Measurements from ENCODE around the gene UBIAD1. TPM values are rescaled to one million over a fixed set of nuclear protein-coding genes. Genes with fewer than 3 reads are reported as not detected.

Gene UBIAD1
- total and polyA plus RNA-seq, 2 donors (not counting 3 experiments of a cell fraction or from before 2014, with no cell fraction given): 12.7 to 17.8 TPM

- Histone ChIP-seq H3K9me1 (replicated peaks; ENCODE audit: control insufficient read depth, extremely low read depth, insufficient read depth, low read length) (no peaks in the 10 kb centered on the region), H3K9me3 (replicated peaks; ENCODE audit: control insufficient read depth, insufficient read depth, low read length) (no peaks in the 10 kb centered on the region), H3K4me1 (ENCODE audit: control insufficient read depth, extremely low read depth, insufficient read depth, low read length) (no peaks in the 10 kb centered on the region), H3K9ac (replicated peaks; ENCODE audit: extremely low read depth, insufficient read depth, low read length) (no peak overlapping the region), H2AFZ (ENCODE audit: low read depth, low read length) (no peak overlapping the region), H3K36me3 (ENCODE audit: control insufficient read depth in 2 of 2, extremely low read depth in 1 of 2, insufficient read depth in 2 of 2, low read length in 2 of 2) (no peaks in the 10 kb centered on the region), H3K27ac (ENCODE audit: insufficient read depth, low read depth, low read length) (no peak overlapping the region), H3K79me2 (ENCODE audit: control insufficient read depth, insufficient read depth, low read length) (no peaks in the 10 kb centered on the region), H4K20me1 (replicated peaks; ENCODE audit: control insufficient read depth, extremely low read depth, insufficient read depth, low read length) (no peaks in the 10 kb centered on the region), H3K4me2 (ENCODE audit: insufficient read depth, low read length) (no peak overlapping the region), H3K4me3 (replicated peaks in 1 of 3; ENCODE audit: insufficient read depth in 1 of 3, low read depth in 1 of 3, low read length in 3 of 3) (no peak overlapping the region), H3K27me3 (ENCODE audit: control insufficient read depth in 2 of 2, insufficient read depth in 2 of 2, low read length in 2 of 2) (no peaks in the 10 kb centered on the region)
- dilution Hi-C loops (cut with MboI; ENCODE audit: extremely low pct_ligation_motif_present, low sequenced_read_pairs) (no loop called here), intact Hi-C loops (cut with micrococcal nuclease) (no loop called here)
- ChIA-PET CTCF (interaction anchor here (1.1 to 1.4 kb wide), 3 partner anchors 13 to 352 kb away, joined by 3 to 4 read pairs (median 3); no protein-coding TSS in a partner anchor), POLR2A (no interaction called here)
- FAIRE-seq (no peak), DNase-seq (ENCODE audit: low read depth, low spot score) (no peak)
- no TSS peak for BruUV-seq (replicated peaks)
- TF ChIP-seq POLR2A (IDR thresholded peaks at IDR 0.05; ENCODE audit: low read depth, low read length) (no peak), MYC (IDR thresholded peaks at IDR 0.05; ENCODE audit: low read depth, low read length) (no peak), MAX (IDR thresholded peaks at IDR 0.05; ENCODE audit: insufficient read depth, insufficient read length) (no peak), EZH2 (IDR thresholded peaks at IDR 0.05; ENCODE audit: borderline replicate concordance, low read depth, low read length, severe bottlenecking) (no peak), POLR2AphosphoS5 (IDR thresholded peaks at IDR 0.05; ENCODE audit: insufficient read depth, low read depth, low read length) (no peak), GATA2 (IDR thresholded peaks at IDR 0.05; ENCODE audit: insufficient read depth, insufficient read length, low read depth, low read length) (no peak), FOS (IDR thresholded peaks at IDR 0.05; ENCODE audit: borderline replicate concordance, insufficient read depth, low read length) (no peak), JUN (IDR thresholded peaks at IDR 0.05; ENCODE audit: borderline replicate concordance, insufficient read depth, insufficient read length, low read depth) (no peak)
- TF ChIP-seq, protein P1, sequence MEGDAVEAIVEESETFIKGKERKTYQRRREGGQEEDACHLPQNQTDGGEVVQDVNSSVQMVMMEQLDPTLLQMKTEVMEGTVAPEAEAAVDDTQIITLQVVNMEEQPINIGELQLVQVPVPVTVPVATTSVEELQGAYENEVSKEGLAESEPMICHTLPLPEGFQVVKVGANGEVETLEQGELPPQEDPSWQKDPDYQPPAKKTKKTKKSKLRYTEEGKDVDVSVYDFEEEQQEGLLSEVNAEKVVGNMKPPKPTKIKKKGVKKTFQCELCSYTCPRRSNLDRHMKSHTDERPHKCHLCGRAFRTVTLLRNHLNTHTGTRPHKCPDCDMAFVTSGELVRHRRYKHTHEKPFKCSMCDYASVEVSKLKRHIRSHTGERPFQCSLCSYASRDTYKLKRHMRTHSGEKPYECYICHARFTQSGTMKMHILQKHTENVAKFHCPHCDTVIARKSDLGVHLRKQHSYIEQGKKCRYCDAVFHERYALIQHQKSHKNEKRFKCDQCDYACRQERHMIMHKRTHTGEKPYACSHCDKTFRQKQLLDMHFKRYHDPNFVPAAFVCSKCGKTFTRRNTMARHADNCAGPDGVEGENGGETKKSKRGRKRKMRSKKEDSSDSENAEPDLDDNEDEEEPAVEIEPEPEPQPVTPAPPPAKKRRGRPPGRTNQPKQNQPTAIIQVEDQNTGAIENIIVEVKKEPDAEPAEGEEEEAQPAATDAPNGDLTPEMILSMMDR (IDR thresholded peaks at IDR 0.05; ENCODE audit: extremely low read depth in 1 of 2, insufficient read depth in 1 of 2, low read depth in 1 of 2, low read length in 2 of 2): no peak
Observed at GRCh38 chr1:11293856-11294255, 20.9 kb downstream of the UBIAD1 start.
